MCF 10A (cell line): Measurements from ENCODE around the gene DLEC1. TPM values are rescaled to one million over a fixed set of nuclear protein-coding genes. Genes with fewer than 3 reads are reported as not detected.
"Not testable (repeated sequence)": the region's sequence is repeated elsewhere in the genome, so short reads cannot be mapped to it uniquely, and the experiment has no call there.

Source experiments
- BruUV-seq: library from RNA; stranded (reverse); fragments of 400-500 nt; replicated peaks from 2 replicates; lab custom pipeline; 2021; lab: Mats Ljungman, UMichigan
- CTCF ChIA-PET: fragments of 300-600 bp; sonication (Branson Sonifier 250); formaldehyde crosslinking; extraction: SDS; loops from one replicate; lab custom pipeline; 2021; ENCODE audit warnings: antibody characterized with exemption, inconsistent platforms; lab: Yijun Ruan, JAX
- POLR2A ChIA-PET: fragments of 300-600, 350-650 bp; sonication (Branson Sonifier 250); formaldehyde crosslinking; extraction: SDS; loops from one replicate; lab custom pipeline; 2020; ENCODE audit warnings: antibody characterized with exemption, inconsistent platforms; lab: Yijun Ruan, JAX
- DNase-seq: peaks from one replicate; pipeline ENCODE4 v3.0.0-alpha.2; 2018; ENCODE audit not compliant: unreplicated experiment
- H3K27ac Mint-ChIP-seq: one replicate; pipeline ENCODE4 v1.8.0; 2022; ENCODE audit warnings: mild to moderate bottlenecking, low read depth, mixed read lengths; ENCODE audit not compliant: unreplicated experiment
- H3K27me3 Mint-ChIP-seq: one replicate; pipeline ENCODE4 v1.8.0; 2022; ENCODE audit warnings: mixed read lengths; ENCODE audit not compliant: insufficient read depth, unreplicated experiment
- H3K36me3 Mint-ChIP-seq: one replicate; pipeline ENCODE4 v1.8.0; 2022; ENCODE audit warnings: mild to moderate bottlenecking, moderate library complexity, mixed read lengths; ENCODE audit not compliant: insufficient read depth, unreplicated experiment
- H3K4me1 Mint-ChIP-seq: one replicate; pipeline ENCODE4 v1.8.0; 2022; ENCODE audit warnings: mixed read lengths; ENCODE audit not compliant: insufficient read depth, unreplicated experiment
- H3K4me3 Mint-ChIP-seq: one replicate; pipeline ENCODE4 v1.8.0; 2022; ENCODE audit warnings: mild to moderate bottlenecking, moderate library complexity, mixed read lengths; ENCODE audit not compliant: unreplicated experiment
- H3K9me3 Mint-ChIP-seq: one replicate; pipeline ENCODE4 v1.8.0; 2022; ENCODE audit warnings: mixed read lengths; ENCODE audit not compliant: unreplicated experiment
- CTCF ChIP-seq: fragments of 200-600 bp; IDR thresholded peaks from one replicate; pipeline ENCODE4 v1.8.0; 2022; ENCODE audit warnings: antibody characterized with exemption, mild to moderate bottlenecking; ENCODE audit not compliant: unreplicated experiment
- intact Hi-C: fragments of 100-400 bp; cut with micrococcal nuclease; formaldehyde crosslinking; loops from 2 replicates; pipeline ENCODE4 v1.14.1; 2022
- total RNA-seq: library from RNA; stranded (reverse); gene quantifications from 2 replicates; pipeline ENCODE4 v1.2.3, GENCODE V29; 2022

Gene DLEC1
- total RNA-seq, 1 experiment from 2014 or later = 1.3 TPM

- H3K27me3 Mint-ChIP-seq = no peaks in the 10 kb centered on the region
- TF ChIP-seq CTCF = no peak
- intact Hi-C loops = no loop called here
Measured at GRCh38 chr3:38047896-38048295, 8.9 kb downstream of the DLEC1 start.

GRCh38 chr3:38049358-38050126 lies 10.5 kb downstream of the DLEC1 start:
- Mint-ChIP-seq H3K4me3 (no peak overlapping the region), H3K9me3 (no peaks in the 10 kb centered on the region), H3K36me3 (no peaks in the 10 kb centered on the region), H3K27ac (no peak overlapping the region), H3K4me1 (peaks cover 5% of the 10 kb centered on the region), H3K27me3 (no peaks in the 10 kb centered on the region)
- no TSS peak for BruUV-seq
- no peak for DNase-seq
- POLR2A ChIA-PET = no interaction called here
- CTCF ChIA-PET = interaction anchor here (1.1 kb wide), 1 partner anchor 10 kb away, joined by 4 read pairs; no protein-coding TSS in a partner anchor
- intact Hi-C loops = no loop called here
- no peak for TF ChIP-seq CTCF

More at GRCh38 chr3:38047896-38048295, 8.9 kb downstream of the DLEC1 start:
- no peaks in the 10 kb centered on the region for H3K9me3 Mint-ChIP-seq
- H3K36me3 Mint-ChIP-seq = no peaks in the 10 kb centered on the region
- no peak overlapping the region for H3K4me3 Mint-ChIP-seq
- BruUV-seq = no TSS peak
- DNase-seq = no peak
- H3K27ac Mint-ChIP-seq = no peak overlapping the region
- CTCF ChIA-PET = no interaction called here
- H3K4me1 Mint-ChIP-seq = peaks cover 5% of the 10 kb centered on the region
- POLR2A ChIA-PET = no interaction called here

GRCh38 chr3:38051131-38051530 lies 12.1 kb downstream of the DLEC1 start:
- ChIA-PET POLR2A (no interaction called here), CTCF (no interaction called here)
- BruUV-seq = no TSS peak
- no peaks in the 10 kb centered on the region for H3K4me1 Mint-ChIP-seq
- H3K4me3 Mint-ChIP-seq = no peak overlapping the region
- no peaks in the 10 kb centered on the region for H3K36me3 Mint-ChIP-seq
- H3K9me3 Mint-ChIP-seq = no peaks in the 10 kb centered on the region
- intact Hi-C loops = no loop called here
- no peaks in the 10 kb centered on the region for H3K27me3 Mint-ChIP-seq
- H3K27ac Mint-ChIP-seq = no peak overlapping the region
- TF ChIP-seq CTCF = no peak
- no peak for DNase-seq

- H3K4me1 Mint-ChIP-seq, H3K9me3 Mint-ChIP-seq, DNase-seq, H3K4me3 Mint-ChIP-seq, CTCF ChIA-PET, H3K27me3 Mint-ChIP-seq, POLR2A ChIA-PET, BruUV-seq, intact Hi-C loops, H3K36me3 Mint-ChIP-seq, H3K27ac Mint-ChIP-seq: not testable (repeated sequence)
Measured at GRCh38 chr3:38053286-38053685, 14.3 kb downstream of the DLEC1 start.

- H3K4me1 Mint-ChIP-seq, H3K27ac Mint-ChIP-seq, BruUV-seq, H3K27me3 Mint-ChIP-seq, H3K4me3 Mint-ChIP-seq, intact Hi-C loops, DNase-seq, CTCF ChIA-PET, H3K36me3 Mint-ChIP-seq, H3K9me3 Mint-ChIP-seq, POLR2A ChIA-PET: not testable (repeated sequence)
Measured at GRCh38 chr3:38053813-38054498, 14.9 kb downstream of the DLEC1 start.
